Breast epithelium (tissue), 4 donors: Measurements from ENCODE around the gene JDP2. TPM values are rescaled to one million over a fixed set of nuclear protein-coding genes. Genes with fewer than 3 reads are reported as not detected.
A peak's percentile ranks its signal among the peaks of the same experiment; 100 is the strongest.

ENCODE experiments used
- DNase-seq, 2 donors: peaks; one replicate each; pipeline ENCODE4 v3.0.0-alpha.2; 2019; ENCODE audit warnings: low spot score in 2 of 2
- H3K27ac ChIP-seq, 2 donors: fragments of 200-600 bp; sonication (generic) in 1 of 2; one replicate each; pipeline ENCODE4 v1.5.1; 2016 to 2019; ENCODE audit warnings: mild to moderate bottlenecking in 1 of 2
- H3K27me3 ChIP-seq, 2 donors: fragments of 200-600 bp; sonication (generic) in 1 of 2; one replicate each; pipeline versions ENCODE4 v1.5.1 to v1.6.0; 2017 to 2019; ENCODE audit warnings: control low read depth in 1 of 2, mild to moderate bottlenecking in 1 of 2
- H3K36me3 ChIP-seq: fragments of 200-600 bp; one replicate; pipeline ENCODE4 v1.5.1; 2019
- H3K4me1 ChIP-seq, 2 donors: fragments of 200-600 bp; sonication (generic); one replicate each; pipeline ENCODE4 v1.5.1; 2016 to 2019; ENCODE audit warnings: control low read depth in 1 of 2
- H3K4me3 ChIP-seq, 3 donors: fragments of 200-600 bp; sonication (generic); 1 replicate in 2 of 3; 2 replicates in 1 of 3; pipeline ENCODE4 v1.5.1; 2016 to 2019; ENCODE audit warnings: mild to moderate bottlenecking in 3 of 3, moderate library complexity in 2 of 3
- H3K9me3 ChIP-seq, 2 donors: fragments of 200-600 bp; sonication (generic) in 1 of 2; one replicate each; pipeline ENCODE4 v1.5.1; 2016 to 2019; ENCODE audit warnings: control low read depth in 1 of 2
- POLR2A ChIP-seq: fragments of 450-650 bp; IDR thresholded peaks from one replicate; pipeline ENCODE4 v1.6.1; 2016; ENCODE audit warnings: antibody characterized with exemption, mild to moderate bottlenecking, moderate library complexity
- POLR2AphosphoS5 ChIP-seq, 3 donors: sonication (generic); formaldehyde crosslinking; IDR thresholded peaks; one replicate each; pipeline ENCODE4 v1.6.1; 2017; ENCODE audit warnings: antibody characterized with exemption in 3 of 3
- intact Hi-C: fragments of 100-400 bp; cut with DNase I; formaldehyde crosslinking; loops from one replicate; pipeline ENCODE4 v1.15.1; 2023; ENCODE audit warnings: low total_unique reads
- total RNA-seq, 3 donors: library from RNA; depleted of rRNA; stranded (reverse); fragments of >200 nt; gene quantifications; one replicate each; pipeline ENCODE4 v1.1.0, GENCODE V29; 2016
- TF ChIP-seq, protein P1 (sequence below), 3 donors: fragments of 450-650 bp; IDR thresholded peaks; one replicate each; pipeline ENCODE4 v1.5.1; 2016 to 2017; ENCODE audit warnings: antibody characterized with exemption in 3 of 3, mild to moderate bottlenecking in 3 of 3, moderate library complexity in 3 of 3

JDP2 gene
- total RNA-seq, 3 donors from 2014 or later: 35.7 to 153 (median 58.3) TPM

DNA sequence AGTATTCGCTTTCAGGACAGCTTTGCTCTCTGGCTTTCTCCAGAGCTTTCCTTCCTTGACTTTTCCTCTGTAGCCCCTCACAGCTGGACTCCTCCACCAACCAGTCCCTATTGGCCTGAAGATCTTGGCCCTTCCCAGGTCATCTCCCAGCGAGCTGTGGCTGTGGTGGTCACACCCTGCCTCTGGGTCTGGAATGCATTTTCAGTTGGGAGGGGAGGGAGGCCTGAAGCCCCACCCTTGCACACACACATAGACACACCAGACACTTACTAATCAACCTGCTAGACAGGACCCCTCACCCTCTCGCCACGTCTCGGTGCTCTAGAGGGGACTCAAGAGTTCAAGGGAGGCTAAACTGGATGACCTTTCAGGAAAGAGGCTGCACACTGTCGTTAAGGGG, 13.9 kb downstream of the JDP2 start:
- TF ChIP-seq, protein P1, sequence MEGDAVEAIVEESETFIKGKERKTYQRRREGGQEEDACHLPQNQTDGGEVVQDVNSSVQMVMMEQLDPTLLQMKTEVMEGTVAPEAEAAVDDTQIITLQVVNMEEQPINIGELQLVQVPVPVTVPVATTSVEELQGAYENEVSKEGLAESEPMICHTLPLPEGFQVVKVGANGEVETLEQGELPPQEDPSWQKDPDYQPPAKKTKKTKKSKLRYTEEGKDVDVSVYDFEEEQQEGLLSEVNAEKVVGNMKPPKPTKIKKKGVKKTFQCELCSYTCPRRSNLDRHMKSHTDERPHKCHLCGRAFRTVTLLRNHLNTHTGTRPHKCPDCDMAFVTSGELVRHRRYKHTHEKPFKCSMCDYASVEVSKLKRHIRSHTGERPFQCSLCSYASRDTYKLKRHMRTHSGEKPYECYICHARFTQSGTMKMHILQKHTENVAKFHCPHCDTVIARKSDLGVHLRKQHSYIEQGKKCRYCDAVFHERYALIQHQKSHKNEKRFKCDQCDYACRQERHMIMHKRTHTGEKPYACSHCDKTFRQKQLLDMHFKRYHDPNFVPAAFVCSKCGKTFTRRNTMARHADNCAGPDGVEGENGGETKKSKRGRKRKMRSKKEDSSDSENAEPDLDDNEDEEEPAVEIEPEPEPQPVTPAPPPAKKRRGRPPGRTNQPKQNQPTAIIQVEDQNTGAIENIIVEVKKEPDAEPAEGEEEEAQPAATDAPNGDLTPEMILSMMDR (IDR thresholded peaks at IDR 0.05): no peak
- no peak for TF ChIP-seq POLR2A
- no peak for TF ChIP-seq POLR2AphosphoS5 (IDR thresholded peaks at IDR 0.05)
- DNase-seq: no peak
- Histone ChIP-seq H3K9me3 (no peaks in the 10 kb centered on the region), H3K36me3 (no peaks in the 10 kb centered on the region), H3K4me3 (no peak overlapping the region), H3K4me1 (no peaks in the 10 kb centered on the region), H3K27me3 (no peaks in the 10 kb centered on the region), H3K27ac (peak overlapping the region; percentile 60 to 78)
- intact Hi-C loops: no loop called here

GRCh38 chr14:75442166-75442565, 14.3 kb downstream of the JDP2 start:
- TF ChIP-seq POLR2AphosphoS5 (IDR thresholded peaks at IDR 0.05) (no peak), POLR2A (no peak)
- TF ChIP-seq, protein P1 (IDR thresholded peaks at IDR 0.05): no peak
- H3K9me3 ChIP-seq: no peaks in the 10 kb centered on the region
- intact Hi-C loops: no loop called here
- no peaks in the 10 kb centered on the region for H3K4me1 ChIP-seq
- no peak overlapping the region for H3K4me3 ChIP-seq
- DNase-seq: no peak
- peak overlapping the region; percentile 60 to 78 for H3K27ac ChIP-seq
- H3K27me3 ChIP-seq: no peaks in the 10 kb centered on the region
- H3K36me3 ChIP-seq: no peaks in the 10 kb centered on the region

DNA sequence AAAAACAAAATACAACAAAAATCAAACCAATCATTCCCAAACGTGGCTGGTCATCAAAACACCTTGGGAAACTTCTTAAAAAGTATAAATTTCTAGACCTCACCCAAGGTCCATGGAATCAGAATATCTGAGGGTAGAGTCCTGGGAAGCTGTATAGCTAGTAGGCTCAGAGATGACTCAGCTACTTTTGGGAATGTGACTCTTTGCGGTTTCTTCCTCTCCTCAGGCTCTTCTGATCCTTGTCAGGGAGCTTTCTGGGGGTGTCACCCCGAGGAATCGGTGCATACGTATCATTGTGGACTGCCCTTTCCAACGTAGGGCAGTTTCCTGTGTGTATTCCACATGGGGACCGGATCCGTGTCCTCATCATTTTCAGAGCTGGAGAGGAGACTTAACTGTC, 14.8 kb downstream of the JDP2 start:
- no peaks in the 10 kb centered on the region for H3K4me1 ChIP-seq
- TF ChIP-seq POLR2A: no peak
- no peak for TF ChIP-seq POLR2AphosphoS5 (IDR thresholded peaks at IDR 0.05)
- TF ChIP-seq, protein P1 (IDR thresholded peaks at IDR 0.05): no peak

DNA sequence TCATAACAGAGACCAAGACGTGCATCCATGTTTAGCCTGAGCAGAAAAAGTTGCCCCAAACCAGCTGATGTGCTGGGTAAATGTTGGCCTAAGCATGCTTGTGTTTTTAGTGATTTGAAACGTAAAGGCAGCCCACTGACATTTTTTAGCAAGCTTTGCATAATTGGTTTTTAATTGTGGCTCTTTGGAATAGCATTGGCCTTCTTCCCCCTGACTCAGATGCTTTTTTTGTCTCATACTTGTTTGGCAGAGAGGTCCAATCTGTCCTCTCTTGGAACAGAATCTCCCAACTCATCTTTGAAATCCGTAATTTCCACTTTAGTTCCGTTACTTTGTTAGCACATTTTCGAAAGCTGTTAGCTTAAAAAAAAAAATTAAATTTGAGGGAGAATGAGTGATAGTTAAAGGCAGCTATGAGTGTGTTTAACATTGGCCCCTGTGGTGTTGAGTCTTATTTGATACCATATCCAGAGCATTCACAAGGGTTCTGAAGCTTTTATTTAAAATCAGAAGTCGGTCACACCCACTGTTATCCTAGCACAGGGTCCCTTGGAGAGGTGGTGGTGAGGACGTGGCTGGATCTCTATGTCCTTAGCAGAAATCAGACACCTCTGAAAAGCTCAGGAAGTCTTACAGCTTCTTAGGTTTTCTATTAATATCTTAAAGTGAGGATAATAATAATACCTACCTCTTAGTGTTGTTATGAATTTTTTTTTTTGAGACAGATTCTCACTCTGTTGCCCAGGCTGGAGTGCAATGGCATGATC, 15.6 kb downstream of the JDP2 start:
- Histone ChIP-seq H3K4me3 (no peak overlapping the region), H3K4me1 (no peaks in the 10 kb centered on the region), H3K27me3 (no peaks in the 10 kb centered on the region), H3K9me3 (no peaks in the 10 kb centered on the region), H3K36me3 (no peaks in the 10 kb centered on the region), H3K27ac (peak overlapping the region; percentile 41 to 68)
- no peak for DNase-seq
- TF ChIP-seq POLR2AphosphoS5 (IDR thresholded peaks at IDR 0.05) (no peak), POLR2A (no peak)
- TF ChIP-seq, protein P1 (IDR thresholded peaks at IDR 0.05): no peak
- intact Hi-C loops: no loop called here

More for the DNA sequence above, 14.8 kb downstream of the JDP2 start:
- Histone ChIP-seq H3K36me3 (no peaks in the 10 kb centered on the region), H3K27ac (peak overlapping the region; percentile 60 to 68), H3K9me3 (no peaks in the 10 kb centered on the region), H3K27me3 (no peaks in the 10 kb centered on the region), H3K4me3 (no peak overlapping the region)
- DNase-seq: no peak
- intact Hi-C loops: no loop called here

- DNase-seq: no peak
- no peak for TF ChIP-seq POLR2AphosphoS5 (IDR thresholded peaks at IDR 0.05)
- no peak for TF ChIP-seq POLR2A
- TF ChIP-seq, protein P1 (IDR thresholded peaks at IDR 0.05): no peak
- Histone ChIP-seq H3K9me3 (no peaks in the 10 kb centered on the region), H3K27ac (no peak overlapping the region), H3K36me3 (no peaks in the 10 kb centered on the region), H3K27me3 (no peaks in the 10 kb centered on the region), H3K4me1 (peaks cover 0 to 8% of the 10 kb centered on the region in 2 donors), H3K4me3 (no peak overlapping the region)
- intact Hi-C loops: no loop called here
These were observed 17.4 kb downstream of the JDP2 start for GRCh38 chr14:75445236-75445635.
